ENCODE data around the gene TRPV2.

Gene TRPV2

DNA sequence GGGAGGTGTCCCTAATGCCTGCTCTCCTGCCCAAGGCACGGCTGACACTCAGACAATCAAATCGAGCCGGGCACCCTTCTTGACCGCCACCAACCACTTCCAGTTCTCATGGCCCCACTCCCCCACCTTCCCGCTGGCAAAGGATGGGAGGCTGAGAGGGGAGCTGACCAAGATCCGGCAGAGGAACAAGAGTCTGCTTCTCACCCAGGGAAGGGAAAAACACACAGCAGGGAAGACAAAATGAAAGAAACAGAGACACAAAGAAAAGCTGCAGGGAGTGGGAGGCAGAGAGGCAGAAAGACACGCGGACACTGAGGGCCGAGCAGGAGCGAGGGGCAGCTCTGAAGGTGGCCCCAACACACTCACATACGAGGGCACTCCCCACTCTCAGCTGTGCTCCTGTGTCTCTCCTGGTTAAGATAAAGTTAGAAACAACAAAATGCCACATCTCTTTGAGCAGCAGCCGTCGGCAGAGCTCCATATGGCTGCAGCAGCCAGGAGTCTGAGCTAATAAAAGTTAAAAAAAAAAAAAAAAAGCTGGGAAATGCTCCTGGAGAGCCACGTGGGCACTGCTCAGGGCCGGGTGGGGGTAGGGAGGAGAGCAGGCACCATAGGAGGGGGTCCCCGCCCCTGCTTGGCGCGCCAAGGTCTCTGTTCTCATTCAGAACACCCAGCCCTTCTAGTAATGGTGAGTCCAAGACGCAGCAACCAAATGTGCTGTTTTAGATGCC, 69.2 kb downstream of the TRPV2 start:
- no peak for DNase-seq (ENCODE audit: low read depth, low spot score)
- in situ Hi-C loops (cut with HindIII; ENCODE audit: low sequenced_read_pairs), result no loop called here
- H3K4me3 ChIP-seq (ENCODE audit: low read depth, low read length), result no peak overlapping the region
- TF ChIP-seq, protein P1, sequence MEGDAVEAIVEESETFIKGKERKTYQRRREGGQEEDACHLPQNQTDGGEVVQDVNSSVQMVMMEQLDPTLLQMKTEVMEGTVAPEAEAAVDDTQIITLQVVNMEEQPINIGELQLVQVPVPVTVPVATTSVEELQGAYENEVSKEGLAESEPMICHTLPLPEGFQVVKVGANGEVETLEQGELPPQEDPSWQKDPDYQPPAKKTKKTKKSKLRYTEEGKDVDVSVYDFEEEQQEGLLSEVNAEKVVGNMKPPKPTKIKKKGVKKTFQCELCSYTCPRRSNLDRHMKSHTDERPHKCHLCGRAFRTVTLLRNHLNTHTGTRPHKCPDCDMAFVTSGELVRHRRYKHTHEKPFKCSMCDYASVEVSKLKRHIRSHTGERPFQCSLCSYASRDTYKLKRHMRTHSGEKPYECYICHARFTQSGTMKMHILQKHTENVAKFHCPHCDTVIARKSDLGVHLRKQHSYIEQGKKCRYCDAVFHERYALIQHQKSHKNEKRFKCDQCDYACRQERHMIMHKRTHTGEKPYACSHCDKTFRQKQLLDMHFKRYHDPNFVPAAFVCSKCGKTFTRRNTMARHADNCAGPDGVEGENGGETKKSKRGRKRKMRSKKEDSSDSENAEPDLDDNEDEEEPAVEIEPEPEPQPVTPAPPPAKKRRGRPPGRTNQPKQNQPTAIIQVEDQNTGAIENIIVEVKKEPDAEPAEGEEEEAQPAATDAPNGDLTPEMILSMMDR (IDR thresholded peaks at IDR 0.05; ENCODE audit: low read depth, low read length), result no peak
